H9 (cell line): Measurements from ENCODE around the gene PARP2. TPM values are rescaled to one million over a fixed set of nuclear protein-coding genes. Genes with fewer than 3 reads are reported as not detected.
"Not testable (repeated sequence)": the region's sequence is repeated elsewhere in the genome, so short reads cannot be mapped to it uniquely, and the experiment has no call there.

ENCODE experiments used
- DNase-seq: peaks from one replicate; pipeline ENCODE4 v3.0.0-alpha.2; 2017
- H2AFZ ChIP-seq: one replicate; pipeline ENCODE4 v1.6.1; 2013; ENCODE audit warnings: mild to moderate bottlenecking, low read length, control low read depth, moderate library complexity
- H2AK5ac ChIP-seq: 2 replicates; pipeline ENCODE4 v1.6.1; 2013; ENCODE audit warnings: low read length, control low read depth, mixed read lengths; ENCODE audit not compliant: insufficient read length
- H2BK120ac ChIP-seq: one replicate; pipeline ENCODE4 v1.6.1; 2013; ENCODE audit warnings: low read depth, mild to moderate bottlenecking, low read length, control low read depth, inconsistent platforms; ENCODE audit not compliant: poor library complexity, severe bottlenecking
- H2BK12ac ChIP-seq: 2 replicates; pipeline ENCODE4 v1.6.1; 2013; ENCODE audit warnings: low read length, control low read depth, mixed read lengths, low read depth; ENCODE audit not compliant: insufficient read length
- H2BK15ac ChIP-seq: 2 replicates; pipeline ENCODE4 v1.6.1; 2013; ENCODE audit warnings: low read depth, low read length, control low read depth
- H2BK20ac ChIP-seq: one replicate; pipeline ENCODE4 v1.6.1; 2013; ENCODE audit warnings: low read depth, mild to moderate bottlenecking, low read length, control low read depth, inconsistent platforms; ENCODE audit not compliant: poor library complexity, severe bottlenecking
- H2BK5ac ChIP-seq: 2 replicates; pipeline ENCODE4 v1.6.1; 2013; ENCODE audit warnings: low read length, control low read depth, mixed read lengths; ENCODE audit not compliant: insufficient read length
- H3K14ac ChIP-seq: 2 replicates; pipeline ENCODE4 v1.6.1; 2013; ENCODE audit warnings: low read length, control low read depth; ENCODE audit not compliant: insufficient read depth
- H3K18ac ChIP-seq: 2 replicates; pipeline ENCODE4 v1.6.1; 2013; ENCODE audit warnings: low read depth, mild to moderate bottlenecking, mixed read lengths, low read length, control low read depth; ENCODE audit not compliant: insufficient read length
- H3K23ac ChIP-seq: 2 replicates; pipeline ENCODE4 v1.6.1; 2013; ENCODE audit warnings: low read length, control low read depth, mixed read lengths, low read depth; ENCODE audit not compliant: insufficient read length
- H3K23me2 ChIP-seq: 2 replicates; pipeline ENCODE4 v1.6.1; 2013; ENCODE audit warnings: low read depth, mild to moderate bottlenecking, mixed read lengths, low read length, control low read depth; ENCODE audit not compliant: insufficient read length, poor library complexity, severe bottlenecking
- H3K27ac ChIP-seq: 2 replicates; pipeline ENCODE4 v1.5.1; 2013; ENCODE audit warnings: low read length, control low read depth, mixed read lengths, low read depth; ENCODE audit not compliant: insufficient read length
- H3K27me3 ChIP-seq: 2 replicates; pipeline ENCODE4 v1.6.1; 2013; ENCODE audit warnings: low read length, control low read depth, inconsistent platforms; ENCODE audit not compliant: insufficient read depth
- H3K4ac ChIP-seq: 2 replicates; pipeline ENCODE4 v1.6.1; 2013; ENCODE audit warnings: low read depth, mild to moderate bottlenecking, control low read depth, inconsistent platforms, low read length, moderate library complexity
- H3K4me1 ChIP-seq: 2 replicates; pipeline ENCODE4 v1.6.1; 2013; ENCODE audit warnings: low read length, control low read depth, inconsistent platforms; ENCODE audit not compliant: insufficient read depth
- H3K4me2 ChIP-seq: 2 replicates; pipeline ENCODE4 v1.6.1; 2013; ENCODE audit warnings: low read length, control low read depth, mixed read lengths; ENCODE audit not compliant: insufficient read length, insufficient read depth
- H3K56ac ChIP-seq: 2 replicates; pipeline ENCODE4 v1.6.1; 2013; ENCODE audit warnings: low read depth, mild to moderate bottlenecking, mixed read lengths, low read length, control low read depth; ENCODE audit not compliant: insufficient read length
- H3K79me1 ChIP-seq: 2 replicates; pipeline ENCODE4 v1.6.1; 2013; ENCODE audit warnings: low read depth, mild to moderate bottlenecking, moderate library complexity, low read length, control low read depth, inconsistent platforms; ENCODE audit not compliant: insufficient read depth, poor library complexity, severe bottlenecking
- H3K79me2 ChIP-seq: 2 replicates; pipeline ENCODE4 v1.6.1; 2013; ENCODE audit warnings: low read length, control low read depth, inconsistent platforms; ENCODE audit not compliant: insufficient read depth
- H3K9ac ChIP-seq: 2 replicates; pipeline ENCODE4 v1.6.1; 2013; ENCODE audit warnings: low read length, control low read depth, mixed read lengths; ENCODE audit not compliant: insufficient read length; ENCODE audit errors: extremely low read depth
- H3K9me3 ChIP-seq: one replicate; pipeline ENCODE4 v1.6.1; 2013; ENCODE audit warnings: low read depth, low read length, inconsistent platforms; ENCODE audit not compliant: control insufficient read depth
- H3T11ph ChIP-seq: one replicate; pipeline ENCODE4 v1.6.1; 2013; ENCODE audit warnings: mild to moderate bottlenecking, low read length, control low read depth, inconsistent platforms
- H4K20me1 ChIP-seq: one replicate; pipeline ENCODE4 v1.6.1; 2013; ENCODE audit not compliant: control insufficient read depth, insufficient read length, insufficient read depth
- H4K5ac ChIP-seq: 2 replicates; pipeline ENCODE4 v1.6.1; 2013; ENCODE audit warnings: low read depth, mild to moderate bottlenecking, mixed read lengths, low read length, control low read depth; ENCODE audit not compliant: insufficient read length
- H4K8ac ChIP-seq: replicated peaks from 2 replicates; pipeline ENCODE4 v1.6.1; 2013; ENCODE audit warnings: low read length, control low read depth, mixed read lengths, low read depth; ENCODE audit not compliant: insufficient read length
- H4K91ac ChIP-seq: 2 replicates; pipeline ENCODE4 v1.6.1; 2013; ENCODE audit warnings: low read depth, mild to moderate bottlenecking, moderate library complexity, mixed read lengths, low read length, control low read depth; ENCODE audit not compliant: insufficient read length
- H3K27ac Mint-ChIP-seq, 3 experiments: 2 replicates in 2 of 3; 3 replicates in 1 of 3; pipeline ENCODE4 v1.8.0; 2020 to 2021; ENCODE audit warnings: mixed read lengths in 3 of 3, mild to moderate bottlenecking in 1 of 3, moderate library complexity in 1 of 3
- H3K27me3 Mint-ChIP-seq: 2 replicates; pipeline ENCODE4 v1.8.0; 2021; ENCODE audit warnings: low read depth, mild to moderate bottlenecking, moderate library complexity, mixed read lengths
- H3K36me3 Mint-ChIP-seq, 3 experiments: 2 replicates in 2 of 3; 3 replicates in 1 of 3; pipeline ENCODE4 v1.8.0; 2020 to 2021; ENCODE audit warnings: low read depth in 3 of 3, mixed read lengths in 3 of 3; ENCODE audit not compliant: insufficient read depth in 1 of 3
- H3K4me1 Mint-ChIP-seq, 2 experiments: 2 replicates each; pipeline ENCODE4 v1.8.0; 2020; ENCODE audit warnings: mixed read lengths in 2 of 2
- H3K4me3 Mint-ChIP-seq, 2 experiments: 2 replicates in 1 of 2; 3 replicates in 1 of 2; pipeline ENCODE4 v1.8.0; 2020 to 2021; ENCODE audit warnings: mild to moderate bottlenecking in 2 of 2, mixed read lengths in 2 of 2, moderate library complexity in 1 of 2
- H3K9me3 Mint-ChIP-seq, 2 experiments: 2 replicates in 1 of 2; 3 replicates in 1 of 2; pipeline ENCODE4 v1.8.0; 2020; ENCODE audit warnings: mild to moderate bottlenecking in 2 of 2, mixed read lengths in 2 of 2, moderate library complexity in 1 of 2
- CTCF ChIP-seq: fragments of 200-600 bp; sonication (generic); conservative IDR thresholded peaks from 3 replicates; pipeline ENCODE4 v1.8.0; 2021; ENCODE audit warnings: antibody characterized with exemption, mild to moderate bottlenecking
- WGBS: extraction: QIAGEN DNeasy Blood & Tissue Kit; methylation state at CpG from one replicate; pipeline ENCODE4 v1.1.7; 2013; ENCODE audit warnings: missing lambda C conversion rate, low lambda C conversion rate, mixed read lengths; ENCODE audit not compliant: insufficient read length; ENCODE audit errors: extremely low coverage; 5-methylcytosine and 5-hydroxymethylcytosine counted together
- total RNA-seq: library from RNA; stranded (reverse); gene quantifications from 2 replicates; pipeline ENCODE4 v1.2.1, GENCODE V29; 2021

The PARP2 gene
- total RNA-seq, 1 experiment from 2014 or later, result 25.4 TPM

GRCh38 chr14:20356422-20356821 is 13.0 kb downstream of the PARP2 start:
- Histone ChIP-seq H3K9ac (no peak overlapping the region), H2AFZ (no peak overlapping the region), H3K79me2 (no peaks in the 10 kb centered on the region), H2BK12ac (no peak overlapping the region), H4K5ac (no peak overlapping the region), H3K27me3 (no peaks in the 10 kb centered on the region), H4K91ac (no peak overlapping the region), H2BK20ac (no peak overlapping the region), H3T11ph (no peak overlapping the region), H2AK5ac (no peak overlapping the region), H3K56ac (no peak overlapping the region), H4K20me1 (no peaks in the 10 kb centered on the region), H3K14ac (no peak overlapping the region), H3K79me1 (no peaks in the 10 kb centered on the region), H3K4me1 (no peaks in the 10 kb centered on the region), H3K4ac (no peak overlapping the region), H3K23ac (no peak overlapping the region), H3K27ac (no peak overlapping the region), H2BK15ac (no peak overlapping the region), H3K23me2 (no peaks in the 10 kb centered on the region), H4K8ac (no peak overlapping the region), H3K4me2 (no peak overlapping the region), H2BK120ac (no peak overlapping the region), H2BK5ac (no peak overlapping the region), H3K18ac (no peak overlapping the region), H3K9me3 (no peaks in the 10 kb centered on the region)
- no peaks in the 10 kb centered on the region for H3K27me3 Mint-ChIP-seq
- TF ChIP-seq CTCF, result no peak
- no peak overlapping the region for H3K4me3 Mint-ChIP-seq
- H3K36me3 Mint-ChIP-seq, result peaks cover 53 to 80% (median 78%) of the 10 kb centered on the region in 3 experiments
- no CpG with 5 or more reads among the region's 3 CpGs for WGBS
- no peak overlapping the region for H3K27ac Mint-ChIP-seq
- no peaks in the 10 kb centered on the region for H3K4me1 Mint-ChIP-seq
- no peak for DNase-seq
- no peaks in the 10 kb centered on the region for H3K9me3 Mint-ChIP-seq

- not testable (repeated sequence) for H4K5ac ChIP-seq, H2BK12ac ChIP-seq, H3K4me2 ChIP-seq, H3K4ac ChIP-seq, H3K9ac ChIP-seq, H3K14ac ChIP-seq, H4K8ac ChIP-seq, H2BK15ac ChIP-seq, H3T11ph ChIP-seq, H3K27me3 Mint-ChIP-seq, H3K23me2 ChIP-seq, DNase-seq, H4K91ac ChIP-seq, H3K23ac ChIP-seq, H2BK5ac ChIP-seq, H3K79me2 ChIP-seq, H2BK120ac ChIP-seq, H3K9me3 Mint-ChIP-seq, H3K4me1 Mint-ChIP-seq, H3K27ac Mint-ChIP-seq, H2AFZ ChIP-seq, H3K27ac ChIP-seq, H3K4me1 ChIP-seq, H2BK20ac ChIP-seq, H3K18ac ChIP-seq, H3K27me3 ChIP-seq, H3K9me3 ChIP-seq, H3K4me3 Mint-ChIP-seq, H4K20me1 ChIP-seq, H2AK5ac ChIP-seq, H3K56ac ChIP-seq, H3K79me1 ChIP-seq
- H3K36me3 Mint-ChIP-seq, result peaks cover 44 to 61% (median 59%) of the 10 kb centered on the region in 3 experiments
- no CpG with 5 or more reads among the region's 3 CpGs for WGBS
Measured at GRCh38 chr14:20358474-20358873, 15.0 kb downstream of the PARP2 start.
